Liver (tissue), 9 donors: Measurements from ENCODE around the gene JAKMIP1. TPM values are rescaled to one million over a fixed set of nuclear protein-coding genes. Genes with fewer than 3 reads are reported as not detected.

Experiments
- DNase-seq: peaks from one replicate; pipeline ENCODE4 v3.0.0-alpha.2; 2017; ENCODE audit warnings: low spot score
- H3K27ac ChIP-seq, 2 donors: one replicate each; pipeline ENCODE4 v1.7.0; 2013; ENCODE audit warnings: inconsistent platforms in 2 of 2, low read length in 2 of 2, control low read depth in 1 of 2, low read depth in 1 of 2, mild to moderate bottlenecking in 1 of 2
- H3K27me3 ChIP-seq, 4 donors: one replicate each; pipeline versions ENCODE4 v1.6.1 to v1.7.0; 2013; ENCODE audit warnings: low read length in 3 of 4, inconsistent platforms in 1 of 4, mild to moderate bottlenecking in 1 of 4, moderate library complexity in 1 of 4; ENCODE audit not compliant: control insufficient read depth in 4 of 4, insufficient read depth in 4 of 4
- H3K36me3 ChIP-seq, 4 donors: one replicate each; pipeline versions ENCODE4 v1.6.1 to v1.7.0; 2013; ENCODE audit warnings: low read length in 3 of 4, mild to moderate bottlenecking in 3 of 4, low read depth in 1 of 4, moderate library complexity in 1 of 4; ENCODE audit not compliant: control insufficient read depth in 4 of 4, insufficient read depth in 3 of 4
- H3K4me1 ChIP-seq, 4 donors: one replicate each; pipeline versions ENCODE4 v1.6.1 to v1.7.0; 2013; ENCODE audit warnings: low read length in 3 of 4, mild to moderate bottlenecking in 3 of 4, moderate library complexity in 1 of 4; ENCODE audit not compliant: control insufficient read depth in 4 of 4, insufficient read depth in 4 of 4
- H3K4me3 ChIP-seq, 3 donors: one replicate each; pipeline versions ENCODE4 v1.6.1 to v1.7.0; 2013; ENCODE audit warnings: low read length in 3 of 3, control low read depth in 1 of 3, low read depth in 1 of 3, mild to moderate bottlenecking in 1 of 3
- H3K9ac ChIP-seq, 2 donors: one replicate each; pipeline ENCODE4 v1.7.0; 2013; ENCODE audit warnings: low read length in 2 of 2, mild to moderate bottlenecking in 2 of 2, moderate library complexity in 2 of 2, control low read depth in 1 of 2, low read depth in 1 of 2
- H3K9me3 ChIP-seq, 4 donors: one replicate each; pipeline versions ENCODE4 v1.6.1 to v1.7.0; 2013; ENCODE audit warnings: low read length in 3 of 4; ENCODE audit not compliant: control insufficient read depth in 4 of 4
- ATF3 ChIP-seq: IDR thresholded peaks from 2 replicates; pipeline ENCODE4 v1.6.1; 2016; ENCODE audit warnings: antibody characterized with exemption
- CTCF ChIP-seq: fragments of 150-350 bp; IDR thresholded peaks from 2 replicates; pipeline ENCODE4 v1.5.1; 2017; ENCODE audit warnings: improper control_type of control experiment, low read depth, low read length; ENCODE audit not compliant: missing input control
- EGR1 ChIP-seq, 2 donors: IDR thresholded peaks; 2 replicates each; pipeline ENCODE4 v1.6.1; 2016 to 2018; ENCODE audit warnings: antibody characterized with exemption in 2 of 2, low read depth in 2 of 2
- FOXA1 ChIP-seq: IDR thresholded peaks from 2 replicates; pipeline ENCODE4 v1.6.1; 2016; ENCODE audit warnings: antibody characterized with exemption
- FOXA2 ChIP-seq: IDR thresholded peaks from 2 replicates; pipeline ENCODE4 v1.6.1; 2016; ENCODE audit warnings: antibody characterized with exemption
- GABPA ChIP-seq, 2 donors: IDR thresholded peaks in 1 of 2; conservative IDR thresholded peaks in 1 of 2; 2 replicates each; pipeline ENCODE4 v1.6.1; 2016; ENCODE audit warnings: antibody characterized with exemption in 2 of 2, mild to moderate bottlenecking in 1 of 2, moderate library complexity in 1 of 2
- HNF4A ChIP-seq, 2 donors: conservative IDR thresholded peaks; 2 replicates each; pipeline ENCODE4 v1.6.1; 2016; ENCODE audit warnings: antibody characterized with exemption in 2 of 2, mild to moderate bottlenecking in 2 of 2
- HNF4G ChIP-seq: IDR thresholded peaks from 2 replicates; pipeline ENCODE4 v1.6.1; 2016; ENCODE audit warnings: antibody characterized with exemption
- JUND ChIP-seq, 2 donors: IDR thresholded peaks; 2 replicates each; pipeline ENCODE4 v1.6.1; 2016; ENCODE audit warnings: antibody characterized with exemption in 2 of 2
- MAX ChIP-seq: IDR thresholded peaks from 2 replicates; pipeline ENCODE4 v1.6.1; 2016; ENCODE audit warnings: antibody characterized with exemption
- NR2F2 ChIP-seq: IDR thresholded peaks from 2 replicates; pipeline ENCODE4 v1.6.1; 2016; ENCODE audit warnings: antibody characterized with exemption
- RAD21 ChIP-seq, 2 donors: IDR thresholded peaks; 2 replicates each; pipeline ENCODE4 v1.6.1; 2016; ENCODE audit warnings: antibody characterized with exemption in 2 of 2, mild to moderate bottlenecking in 2 of 2
- REST ChIP-seq: IDR thresholded peaks from 2 replicates; pipeline ENCODE4 v1.6.1; 2016; ENCODE audit warnings: antibody characterized with exemption, mild to moderate bottlenecking
- RXRA ChIP-seq, 2 donors: IDR thresholded peaks; 2 replicates each; pipeline ENCODE4 v1.6.1; 2017 to 2018; ENCODE audit warnings: antibody characterized with exemption in 2 of 2, mild to moderate bottlenecking in 1 of 2
- SP1 ChIP-seq: IDR thresholded peaks from 2 replicates; pipeline ENCODE4 v1.6.1; 2018; ENCODE audit warnings: antibody characterized with exemption, mild to moderate bottlenecking
- TAF1 ChIP-seq: conservative IDR thresholded peaks from 2 replicates; pipeline ENCODE4 v1.6.1; 2016; ENCODE audit warnings: antibody characterized with exemption, mild to moderate bottlenecking
- YY1 ChIP-seq: IDR thresholded peaks from 2 replicates; pipeline ENCODE4 v1.6.1; 2016; ENCODE audit warnings: antibody characterized with exemption, mild to moderate bottlenecking
- ZBTB33 ChIP-seq: IDR thresholded peaks from 2 replicates; pipeline ENCODE4 v1.6.1; 2016; ENCODE audit warnings: antibody characterized with exemption
- WGBS: extraction: QIAGEN DNeasy Blood & Tissue Kit; methylation state at CpG from one replicate; pipeline ENCODE4 v1.1.7; 2013; 5-methylcytosine and 5-hydroxymethylcytosine counted together
- polyA plus RNA-seq, 2 donors: library from polyadenylated mRNA; stranded (reverse) in 1 of 2; unstranded in 1 of 2; fragments of 200-250 nt in 1 of 2; fragments of >200 nt in 1 of 2; fragmentation: Nextera tagmentation in 1 of 2; extraction: Ambion mirVana in 1 of 2; gene quantifications; one replicate each; pipeline versions ENCODE4 v1.2.1 to v1.2.3, GENCODE V29; 2013 to 2015
- total RNA-seq, 2 donors: library from RNA; depleted of rRNA; stranded (reverse); fragments of >200 nt; gene quantifications; one replicate each; pipeline ENCODE4 v1.2.3, GENCODE V29; 2014
- donor health status: healthy.
- donor health status: healthy.
- donor health status: healthy.
- donor health status: healthy.
- donor health status: healthy.

The JAKMIP1 gene
- total and polyA plus RNA-seq, 4 donors = 0.08 to 0.50 TPM; not detected in 2

GRCh38 chr4:6058531-6059374 lies 141.6 kb downstream of the JAKMIP1 start:
- no peaks in the 10 kb centered on the region for H3K36me3 ChIP-seq
- H3K9ac ChIP-seq = no peak overlapping the region
- no peak for DNase-seq
- H3K27ac ChIP-seq = no peak overlapping the region
- no peaks in the 10 kb centered on the region for H3K4me1 ChIP-seq
- H3K27me3 ChIP-seq = no peaks in the 10 kb centered on the region
- WGBS = 90% methylated on average over 12 of the region's 12 CpGs
- peaks cover 17 to 33% (median 25%) of the 10 kb centered on the region in 4 donors for H3K9me3 ChIP-seq
- TF ChIP-seq EGR1 (IDR thresholded peaks at IDR 0.05; ENCODE audit: low read depth in 2 of 2) (no peak), SP1 (no peak), FOXA1 (no peak), ATF3 (no peak), GABPA (IDR thresholded peaks at IDR 0.05 in 1 of 2, conservative IDR thresholded peaks at IDR 0.05 in 1 of 2) (no peak), NR2F2 (no peak), RXRA (IDR thresholded peaks at IDR 0.05) (no peak), MAX (no peak), RAD21 (IDR thresholded peaks at IDR 0.05) (no peak), JUND (IDR thresholded peaks at IDR 0.05) (no peak), FOXA2 (no peak), TAF1 (no peak), ZBTB33 (no peak), REST (no peak), HNF4A (conservative IDR thresholded peaks at IDR 0.05) (no peak), YY1 (no peak), HNF4G (no peak), CTCF (no peak)
- peak overlapping the region in 2 of 3 donors; percentile 12 to 27 for H3K4me3 ChIP-seq
